ENCODE results near the gene SHISA5.

The SHISA5 gene

GRCh38 chr3:48467473-48468267 is 36.3 kb downstream of the SHISA5 start:
- H3K27ac ChIP-seq, result peak overlapping the region; percentile 100
- CTCF ChIA-PET, result interaction anchor here (1.0 kb wide), 1 partner anchor 39 kb away, joined by 3 read pairs; no protein-coding TSS in a partner anchor
- no peak for DNase-seq (ENCODE audit: low spot score)
- no peak for TF ChIP-seq CTCF (conservative IDR thresholded peaks at IDR 0.05; ENCODE audit: low read depth)
- POLR2A ChIA-PET (ENCODE audit: low non-redundant PET), result interaction anchor here (0.6 kb wide), 1 partner anchor 18 kb away, joined by 8 read pairs; no protein-coding TSS in a partner anchor

- CTCF ChIA-PET, result no interaction called here
- H3K27ac ChIP-seq, result peak overlapping the region; percentile 100
- no peak for DNase-seq (ENCODE audit: low spot score)
- POLR2A ChIA-PET (ENCODE audit: low non-redundant PET), result interaction anchor here (0.6 kb wide), 1 partner anchor 23 kb away, joined by 4 read pairs; no protein-coding TSS in a partner anchor
- TF ChIP-seq CTCF (conservative IDR thresholded peaks at IDR 0.05; ENCODE audit: low read depth), result no peak
These were observed 36.9 kb downstream of the SHISA5 start for GRCh38 chr3:48467110-48467454.

GRCh38 chr3:48466386-48467109 is 37.4 kb downstream of the SHISA5 start:
- TF ChIP-seq CTCF (conservative IDR thresholded peaks at IDR 0.05; ENCODE audit: low read depth), result no peak
- H3K27ac ChIP-seq, result peak overlapping the region; percentile 100
- DNase-seq (ENCODE audit: low spot score), result no peak
- CTCF ChIA-PET, result interaction anchor here (1.0 kb wide), 1 partner anchor 30 kb away, joined by 3 read pairs; no protein-coding TSS in a partner anchor
- POLR2A ChIA-PET (ENCODE audit: low non-redundant PET), result interaction anchor here (0.6 kb wide), 2 partner anchors 23 to 74 kb away, joined by 4 to 6 read pairs; no protein-coding TSS in a partner anchor

- TF ChIP-seq CTCF (conservative IDR thresholded peaks at IDR 0.05; ENCODE audit: low read depth), result peak; percentile 76
- ChIA-PET POLR2A (ENCODE audit: low non-redundant PET) (interaction anchor here (0.6 kb wide), 1 partner anchor 75 kb away, joined by 6 read pairs; no protein-coding TSS in a partner anchor), CTCF (interaction anchor here (1.0 kb wide), 1 partner anchor 30 kb away, joined by 3 read pairs; no protein-coding TSS in a partner anchor)
- DNase-seq (ENCODE audit: low spot score), result peak; percentile 97
- H3K27ac ChIP-seq, result peak overlapping the region; percentile 100
These were observed 38.2 kb downstream of the SHISA5 start for GRCh38 chr3:48465531-48466378.

GRCh38 chr3:48465237-48465530 is 38.8 kb downstream of the SHISA5 start:
- DNase-seq (ENCODE audit: low spot score), result no peak
- TF ChIP-seq CTCF (conservative IDR thresholded peaks at IDR 0.05; ENCODE audit: low read depth), result no peak
- CTCF ChIA-PET, result interaction anchor here (0.7 to 1.1 kb wide), 2 partner anchors 42 to 84 kb away, joined by 3 to 4 read pairs; no protein-coding TSS in a partner anchor
- H3K27ac ChIP-seq, result peak overlapping the region; percentile 100
- POLR2A ChIA-PET (ENCODE audit: low non-redundant PET), result interaction anchor here (0.5 kb wide), 1 partner anchor 684 kb away, joined by 10 read pairs; no protein-coding TSS in a partner anchor
